Measurements from ENCODE around the gene ETV3. TPM values are rescaled to one million over a fixed set of nuclear protein-coding genes. Genes with fewer than 3 reads are reported as not detected.
A peak's percentile ranks its signal among the peaks of the same experiment; 100 is the strongest.

The ETV3 gene
- total RNA-seq, 4 donors from 2014 or later, result 88.9 to 93.6 (median 90.9) TPM

DNA sequence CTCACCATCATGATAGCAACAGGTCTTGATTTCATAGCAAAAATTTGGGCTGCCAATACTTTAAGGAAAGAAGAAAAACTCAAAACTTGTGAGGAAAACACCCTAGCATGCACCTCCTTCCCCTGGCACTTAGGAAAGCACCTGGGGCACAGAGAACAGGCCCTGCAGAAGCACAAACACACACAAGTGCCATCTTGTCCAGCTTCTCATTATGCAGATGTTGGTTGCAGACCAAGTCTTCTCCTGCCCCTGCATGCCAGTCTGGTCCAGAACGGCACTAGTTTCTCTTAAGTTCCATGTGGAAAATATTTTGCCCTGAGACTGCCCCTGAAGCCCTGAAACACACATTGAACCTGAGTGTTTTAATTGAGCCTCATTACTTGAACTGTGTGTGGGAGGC, 6.3 kb upstream of the ETV3 start:
- no peak for DNase-seq (ENCODE audit: low spot score in 2 of 2)
- Histone ChIP-seq H3K9me3 (no peaks in the 10 kb centered on the region), H3K27ac (peak overlapping the region; percentile 73), H3K4me3 (no peak overlapping the region), H3K27me3 (no peaks in the 10 kb centered on the region), H3K36me3 (no peaks in the 10 kb centered on the region), H3K4me1 (peaks cover 63% of the 10 kb centered on the region)
- TF ChIP-seq POLR2AphosphoS5 (IDR thresholded peaks at IDR 0.05) (peak in 1 of 3 donors; percentile 51), POLR2A (IDR thresholded peaks at IDR 0.05) (no peak), EP300 (IDR thresholded peaks at IDR 0.05) (no peak), CTCF (IDR thresholded peaks at IDR 0.05) (no peak)
- 64% methylated on average over 1 of the region's 1 CpG for WGBS

DNA sequence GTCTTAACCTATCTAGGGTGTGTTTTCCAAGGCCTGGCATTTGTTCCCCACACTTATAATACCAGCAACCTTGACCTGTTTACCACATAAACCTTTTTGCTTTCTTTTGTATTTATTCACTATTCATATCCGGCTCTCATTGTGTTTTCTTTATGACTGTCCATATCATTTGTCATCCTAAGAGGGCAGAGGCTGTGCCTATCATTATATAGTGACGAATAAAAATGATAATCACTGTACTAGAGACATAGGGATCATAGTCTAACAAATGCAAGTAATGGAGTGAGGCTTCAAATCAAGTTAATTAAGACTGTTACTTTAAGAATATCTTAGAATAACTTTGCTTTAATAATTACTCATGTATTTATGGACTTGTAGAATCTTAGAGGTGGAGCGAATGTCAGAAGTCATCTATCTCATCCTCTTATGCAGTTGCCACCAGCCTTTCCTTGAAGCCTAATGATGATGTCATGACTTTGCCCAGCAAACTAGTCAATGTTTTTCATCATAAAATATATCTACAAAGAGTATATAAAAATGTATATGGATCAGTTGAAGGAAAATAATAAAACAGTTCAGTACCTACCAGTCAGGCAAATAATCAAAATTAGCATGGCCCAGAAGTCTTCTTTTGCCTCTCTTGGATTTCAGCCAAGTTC, 4.7 kb upstream of the ETV3 start:
- DNase-seq (ENCODE audit: low spot score in 2 of 2), result no peak
- Histone ChIP-seq H3K4me3 (no peak overlapping the region), H3K36me3 (no peaks in the 10 kb centered on the region), H3K9me3 (no peaks in the 10 kb centered on the region), H3K4me1 (peaks cover 64% of the 10 kb centered on the region), H3K27me3 (no peaks in the 10 kb centered on the region), H3K27ac (peak overlapping the region; percentile 23)
- TF ChIP-seq CTCF (IDR thresholded peaks at IDR 0.05) (no peak), POLR2AphosphoS5 (IDR thresholded peaks at IDR 0.05) (no peak), EP300 (IDR thresholded peaks at IDR 0.05) (no peak), POLR2A (IDR thresholded peaks at IDR 0.05) (no peak)
- WGBS, result 63% methylated on average over 3 of the region's 3 CpGs

- TF ChIP-seq EP300 (IDR thresholded peaks at IDR 0.05) (no peak), POLR2A (IDR thresholded peaks at IDR 0.05) (no peak), CTCF (IDR thresholded peaks at IDR 0.05) (no peak), POLR2AphosphoS5 (IDR thresholded peaks at IDR 0.05) (no peak)
- peak overlapping the region; percentile 23 for H3K27ac ChIP-seq
Measured at GRCh38 chr1:157142201-157142600, 4.0 kb upstream of the ETV3 start.

GRCh38 chr1:157141212-157141855, 3.1 kb upstream of the ETV3 start:
- no peak for DNase-seq (ENCODE audit: low spot score in 2 of 2)
- no peak overlapping the region for H3K4me3 ChIP-seq
- H3K36me3 ChIP-seq, result no peaks in the 10 kb centered on the region
- H3K27ac ChIP-seq, result no peak overlapping the region
- peaks cover 69% of the 10 kb centered on the region for H3K4me1 ChIP-seq
- no peaks in the 10 kb centered on the region for H3K27me3 ChIP-seq
- WGBS, result 80% methylated on average over 4 of the region's 4 CpGs
- H3K9me3 ChIP-seq, result no peaks in the 10 kb centered on the region
- TF ChIP-seq CTCF (IDR thresholded peaks at IDR 0.05) (no peak), POLR2A (IDR thresholded peaks at IDR 0.05) (no peak), EP300 (IDR thresholded peaks at IDR 0.05) (no peak), POLR2AphosphoS5 (IDR thresholded peaks at IDR 0.05) (no peak)

More at GRCh38 chr1:157142201-157142600, 4.0 kb upstream of the ETV3 start:
- Histone ChIP-seq H3K36me3 (no peaks in the 10 kb centered on the region), H3K27me3 (no peaks in the 10 kb centered on the region), H3K9me3 (no peaks in the 10 kb centered on the region), H3K4me3 (no peak overlapping the region), H3K4me1 (peaks cover 66% of the 10 kb centered on the region)
- no peak for DNase-seq (ENCODE audit: low spot score in 2 of 2)
- 80% methylated on average over 2 of the region's 2 CpGs for WGBS

DNA sequence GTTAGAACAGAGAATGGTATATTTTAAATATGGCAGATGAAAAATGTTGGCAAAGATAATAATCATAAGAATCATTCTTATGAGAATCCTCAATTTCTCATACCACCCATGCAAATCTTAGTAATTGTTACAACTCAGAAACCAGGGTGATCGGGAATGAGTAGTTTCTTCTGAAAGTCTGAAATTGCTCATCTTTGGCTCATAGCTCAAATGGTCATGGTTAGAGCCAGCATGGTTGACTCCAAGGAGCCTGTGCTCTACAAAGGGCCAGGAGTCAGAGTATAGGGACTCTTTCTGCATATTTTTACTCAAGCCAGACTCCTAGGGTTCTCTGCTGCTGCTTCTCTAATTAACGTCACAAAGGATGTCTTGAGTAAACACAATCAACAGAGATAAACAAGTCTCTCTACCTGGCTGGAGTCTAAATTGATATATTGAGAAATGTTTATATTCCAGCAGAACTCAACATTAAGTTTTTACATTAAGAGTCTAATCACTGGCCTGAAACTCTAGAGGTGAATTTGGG, 1.9 kb upstream of the ETV3 start:
- Histone ChIP-seq H3K4me3 (no peak overlapping the region), H3K27me3 (no peaks in the 10 kb centered on the region), H3K4me1 (peaks cover 69% of the 10 kb centered on the region), H3K36me3 (peaks cover 7% of the 10 kb centered on the region), H3K9me3 (no peaks in the 10 kb centered on the region), H3K27ac (no peak overlapping the region)
- no peak for TF ChIP-seq CTCF (IDR thresholded peaks at IDR 0.05)
- no peak for TF ChIP-seq POLR2AphosphoS5 (IDR thresholded peaks at IDR 0.05)
- DNase-seq (ENCODE audit: low spot score in 2 of 2), result no peak
- WGBS, result 90% methylated on average over 2 of the region's 2 CpGs

All from suprapubic skin (tissue), 4 donors.